Measurements from ENCODE around the gene C3orf33.

GRCh38 chr3:155852341-155852740, 46.3 kb upstream of the C3orf33 start:
- TF ChIP-seq CTCF (IDR thresholded peaks at IDR 0.05) (no peak), EP300 (IDR thresholded peaks at IDR 0.05) (no peak), POLR2AphosphoS5 (IDR thresholded peaks at IDR 0.05) (no peak)

All from stomach (tissue), 4 donors.